Ascending aorta (tissue), 2 donors: Measurements from ENCODE around the gene C5. TPM values are rescaled to one million over a fixed set of nuclear protein-coding genes. Genes with fewer than 3 reads are reported as not detected.

Experiments
- DNase-seq, 2 donors: peaks; one replicate each; pipeline ENCODE4 v3.0.0-alpha.2; 2019; ENCODE audit warnings: low spot score in 2 of 2
- H3K27ac ChIP-seq, 2 donors: fragments of 200-600 bp; sonication (generic); one replicate each; pipeline ENCODE4 v1.5.1; 2016 to 2017; ENCODE audit warnings: mild to moderate bottlenecking in 1 of 2
- H3K27me3 ChIP-seq: fragments of 200-600 bp; sonication (generic); one replicate; pipeline ENCODE4 v1.5.1; 2017
- H3K36me3 ChIP-seq, 2 donors: fragments of 200-600 bp; sonication (generic); one replicate each; pipeline ENCODE4 v1.5.1; 2016
- H3K4me1 ChIP-seq, 2 donors: fragments of 200-600 bp; sonication (generic); one replicate each; pipeline ENCODE4 v1.5.1; 2016 to 2017; ENCODE audit warnings: mild to moderate bottlenecking in 1 of 2
- H3K4me3 ChIP-seq, 2 donors: fragments of 200-600 bp; sonication (generic); one replicate each; pipeline ENCODE4 v1.5.1; 2016 to 2017; ENCODE audit warnings: mild to moderate bottlenecking in 1 of 2
- H3K9me3 ChIP-seq, 2 donors: fragments of 200-600 bp; sonication (generic); one replicate each; pipeline ENCODE4 v1.5.1; 2016
- intact Hi-C: fragments of 100-400 bp; cut with DNase I; formaldehyde crosslinking; loops from one replicate; pipeline ENCODE4 v1.15.1; 2023
- total RNA-seq: library from RNA; depleted of rRNA; stranded (reverse); fragments of >200 nt; gene quantifications from one replicate; pipeline ENCODE4 v1.1.0, GENCODE V29; 2016
- TF ChIP-seq, protein P1 (sequence below), 3 experiments: fragments of 200-600 bp in 2 of 3; fragments of 450-650 bp in 1 of 3; sonication (generic) in 2 of 3; IDR thresholded peaks; one replicate each; pipeline ENCODE4 v1.5.1; 2016 to 2019; ENCODE audit warnings: antibody characterized with exemption in 3 of 3, mild to moderate bottlenecking in 1 of 3, moderate library complexity in 1 of 3

C5 gene
- total RNA-seq, 1 donor from 2014 or later = 1.5 TPM

DNA sequence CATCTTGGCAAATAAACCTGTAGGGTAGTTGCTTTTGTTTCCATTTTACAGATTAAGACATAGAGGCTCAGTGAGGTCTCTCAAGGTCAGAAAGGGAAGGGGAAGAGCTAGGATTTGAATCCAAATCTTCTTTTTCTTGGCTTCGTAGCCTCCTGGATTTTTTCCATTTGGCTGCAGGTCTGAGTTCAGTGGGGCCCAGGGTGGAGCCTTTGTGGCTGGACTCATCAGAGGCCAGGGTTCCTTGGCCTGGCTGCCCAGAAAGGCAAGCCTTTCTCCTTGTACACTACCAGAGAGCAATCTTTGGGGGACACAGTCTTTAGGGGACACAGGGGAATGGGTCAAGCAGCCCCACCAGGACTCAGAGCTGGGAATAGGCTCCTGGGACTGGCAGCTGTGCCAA lies 112.9 kb downstream of the C5 start:
- peak in 1 of 2 donors; percentile 70 for DNase-seq
- TF ChIP-seq, protein P1, sequence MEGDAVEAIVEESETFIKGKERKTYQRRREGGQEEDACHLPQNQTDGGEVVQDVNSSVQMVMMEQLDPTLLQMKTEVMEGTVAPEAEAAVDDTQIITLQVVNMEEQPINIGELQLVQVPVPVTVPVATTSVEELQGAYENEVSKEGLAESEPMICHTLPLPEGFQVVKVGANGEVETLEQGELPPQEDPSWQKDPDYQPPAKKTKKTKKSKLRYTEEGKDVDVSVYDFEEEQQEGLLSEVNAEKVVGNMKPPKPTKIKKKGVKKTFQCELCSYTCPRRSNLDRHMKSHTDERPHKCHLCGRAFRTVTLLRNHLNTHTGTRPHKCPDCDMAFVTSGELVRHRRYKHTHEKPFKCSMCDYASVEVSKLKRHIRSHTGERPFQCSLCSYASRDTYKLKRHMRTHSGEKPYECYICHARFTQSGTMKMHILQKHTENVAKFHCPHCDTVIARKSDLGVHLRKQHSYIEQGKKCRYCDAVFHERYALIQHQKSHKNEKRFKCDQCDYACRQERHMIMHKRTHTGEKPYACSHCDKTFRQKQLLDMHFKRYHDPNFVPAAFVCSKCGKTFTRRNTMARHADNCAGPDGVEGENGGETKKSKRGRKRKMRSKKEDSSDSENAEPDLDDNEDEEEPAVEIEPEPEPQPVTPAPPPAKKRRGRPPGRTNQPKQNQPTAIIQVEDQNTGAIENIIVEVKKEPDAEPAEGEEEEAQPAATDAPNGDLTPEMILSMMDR (IDR thresholded peaks at IDR 0.05) = no peak
- H3K4me3 ChIP-seq = no peak overlapping the region
- no peaks in the 10 kb centered on the region for H3K36me3 ChIP-seq
- no peaks in the 10 kb centered on the region for H3K9me3 ChIP-seq
- H3K4me1 ChIP-seq = peaks cover 32 to 79% of the 10 kb centered on the region in 2 donors
- peak overlapping the region; percentile 97 to 98 for H3K27ac ChIP-seq
- intact Hi-C loops = loop anchor here (10.0 kb wide), 2 partner anchors 202 to 348 kb away; no protein-coding TSS in a partner anchor
- no peaks in the 10 kb centered on the region for H3K27me3 ChIP-seq

DNA sequence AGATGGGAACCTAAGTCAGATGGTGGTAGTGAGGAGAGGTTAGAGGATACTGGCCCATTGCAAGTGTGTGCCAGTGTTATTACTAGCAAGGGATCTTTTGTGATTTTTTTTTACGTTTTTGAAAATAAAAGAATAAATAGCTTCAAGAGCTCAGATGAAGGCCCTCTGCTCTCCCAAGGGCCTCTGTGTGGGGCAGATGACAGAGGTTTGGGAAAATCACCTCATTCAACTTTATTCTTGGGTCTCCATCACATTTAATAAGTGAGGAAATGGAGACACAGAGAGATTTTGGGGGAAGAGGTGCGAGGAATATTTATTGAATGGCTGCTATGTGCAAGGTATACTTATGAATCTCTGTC lies 113.3 kb downstream of the C5 start:
- peak overlapping the region; percentile 97 to 98 for H3K27ac ChIP-seq
- no peak for DNase-seq
- H3K4me3 ChIP-seq = no peak overlapping the region
- intact Hi-C loops = loop anchor here (1.0 to 10.0 kb wide), 7 partner anchors 20 to 348 kb away; partner anchors contain the start of genes FBXW2 and PHF19
- no peaks in the 10 kb centered on the region for H3K36me3 ChIP-seq
- H3K9me3 ChIP-seq = no peaks in the 10 kb centered on the region
- no peaks in the 10 kb centered on the region for H3K27me3 ChIP-seq
- peaks cover 34 to 79% of the 10 kb centered on the region in 2 donors for H3K4me1 ChIP-seq
- TF ChIP-seq, protein P1 (IDR thresholded peaks at IDR 0.05) = no peak

DNA sequence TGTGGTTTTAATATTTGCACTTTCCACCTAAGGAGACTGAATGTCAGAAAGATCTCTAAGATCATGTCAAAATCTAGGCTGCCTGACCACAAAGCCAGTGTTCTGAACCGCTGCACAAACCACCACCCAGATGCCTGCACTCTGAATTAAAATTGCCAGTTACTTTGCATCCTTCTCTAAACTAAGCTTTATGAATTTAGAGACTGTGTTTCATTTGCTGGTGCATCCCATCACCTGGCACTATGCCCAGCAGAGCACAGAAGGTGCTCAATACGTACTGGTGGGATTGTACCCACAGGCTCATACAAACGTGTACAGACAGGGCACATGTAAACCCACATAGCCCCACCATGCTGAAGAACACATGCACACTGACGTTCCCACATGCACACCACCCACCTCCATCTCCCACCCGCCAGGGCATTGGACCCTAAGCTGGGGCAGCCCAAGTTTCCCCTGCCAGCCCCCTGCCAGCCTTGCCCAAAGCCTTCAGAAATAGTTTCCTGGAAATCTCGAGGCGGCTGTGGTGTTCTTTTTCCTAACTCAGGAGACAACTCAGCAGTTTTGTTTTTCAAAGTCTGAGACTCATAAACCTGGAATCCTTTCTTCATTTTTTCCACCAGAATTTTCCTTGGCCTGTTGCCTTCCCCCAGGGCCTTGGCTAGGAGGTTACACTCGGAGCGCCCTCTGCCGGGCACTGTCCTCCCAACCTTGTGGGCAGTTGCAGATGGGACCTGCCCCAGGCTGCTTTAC lies 113.9 kb downstream of the C5 start:
- peaks cover 31 to 77% of the 10 kb centered on the region in 2 donors for H3K4me1 ChIP-seq
- H3K4me3 ChIP-seq = peak overlapping the region; percentile 13 to 35
- TF ChIP-seq, protein P1 (IDR thresholded peaks at IDR 0.05) = peak; percentile 86 to 92 (median 89)
- H3K9me3 ChIP-seq = no peaks in the 10 kb centered on the region
- H3K27me3 ChIP-seq = no peaks in the 10 kb centered on the region
- peak; percentile 68 to 98 for DNase-seq
- H3K36me3 ChIP-seq = no peaks in the 10 kb centered on the region
- intact Hi-C loops = loop anchor here (1.0 to 10.0 kb wide), 7 partner anchors 20 to 349 kb away; partner anchors contain the start of genes FBXW2 and PHF19
- peak overlapping the region; percentile 97 to 98 for H3K27ac ChIP-seq

DNA sequence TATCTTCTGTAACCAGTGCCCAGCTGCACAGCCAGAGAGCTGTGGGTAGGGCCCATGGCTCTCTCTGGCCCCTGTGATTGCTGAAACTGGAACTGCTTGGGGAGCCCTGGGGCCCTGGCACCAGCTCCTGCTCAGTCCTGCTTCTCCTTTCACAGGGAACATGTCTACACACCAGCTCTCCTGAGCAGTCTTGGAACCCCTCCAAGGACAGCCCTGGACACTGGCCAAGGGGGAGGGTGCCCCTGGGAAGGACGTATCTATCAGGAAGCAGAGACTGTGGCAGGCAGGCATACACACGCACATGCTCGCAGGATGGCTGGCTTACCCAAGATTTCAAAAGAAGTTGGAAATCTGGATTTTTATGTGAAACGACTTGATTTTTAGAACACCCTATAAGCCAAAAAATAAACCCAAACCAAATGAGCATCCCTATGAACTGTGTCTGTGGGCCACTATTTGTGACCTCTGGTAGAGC lies 114.7 kb downstream of the C5 start:
- intact Hi-C loops = loop anchor here (2.0 to 10.0 kb wide), 3 partner anchors 13 to 349 kb away; no protein-coding TSS in a partner anchor
- DNase-seq = peak; percentile 97 to 99
- Histone ChIP-seq H3K27ac (peak overlapping the region; percentile 97 to 98), H3K36me3 (no peaks in the 10 kb centered on the region), H3K27me3 (no peaks in the 10 kb centered on the region), H3K9me3 (no peaks in the 10 kb centered on the region), H3K4me3 (peak overlapping the region; percentile 4 to 35), H3K4me1 (peaks cover 37 to 79% of the 10 kb centered on the region in 2 donors)
- TF ChIP-seq, protein P1 (IDR thresholded peaks at IDR 0.05) = no peak

DNA sequence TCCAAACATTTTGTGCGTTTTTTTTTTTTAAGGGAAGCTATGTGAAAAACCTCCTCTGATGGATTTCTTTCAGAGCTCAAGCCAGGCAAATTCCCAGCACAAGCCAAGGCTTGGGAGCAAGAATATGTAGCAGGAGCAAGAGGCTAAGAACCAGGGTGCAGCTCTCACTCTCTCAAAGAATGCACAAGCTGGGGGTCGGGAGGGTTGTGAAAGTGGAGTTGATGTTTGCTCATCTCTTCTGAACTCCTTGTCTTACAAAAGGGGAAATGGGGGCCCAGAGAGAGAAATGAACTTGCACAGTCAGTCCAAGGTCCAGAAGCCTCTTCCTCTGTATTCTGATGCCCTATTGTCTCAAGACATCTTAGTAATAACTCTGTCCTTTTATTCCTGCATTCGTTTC lies 115.8 kb downstream of the C5 start:
- Histone ChIP-seq H3K4me1 (peaks cover 44 to 88% of the 10 kb centered on the region in 2 donors), H3K4me3 (no peak overlapping the region), H3K27ac (peak overlapping the region; percentile 97 to 98), H3K36me3 (no peaks in the 10 kb centered on the region), H3K27me3 (no peaks in the 10 kb centered on the region), H3K9me3 (no peaks in the 10 kb centered on the region)
- TF ChIP-seq, protein P1 (IDR thresholded peaks at IDR 0.05) = no peak
- peak in 1 of 2 donors; percentile 67 for DNase-seq
- intact Hi-C loops = loop anchor here (2.0 to 10.0 kb wide), 3 partner anchors 15 to 351 kb away; no protein-coding TSS in a partner anchor
